Measurements from ENCODE around the gene RDH8.
"Not testable (repeated sequence)": the region's sequence is repeated elsewhere in the genome, so short reads cannot be mapped to it uniquely, and the experiment has no call there.

Gene RDH8

DNA sequence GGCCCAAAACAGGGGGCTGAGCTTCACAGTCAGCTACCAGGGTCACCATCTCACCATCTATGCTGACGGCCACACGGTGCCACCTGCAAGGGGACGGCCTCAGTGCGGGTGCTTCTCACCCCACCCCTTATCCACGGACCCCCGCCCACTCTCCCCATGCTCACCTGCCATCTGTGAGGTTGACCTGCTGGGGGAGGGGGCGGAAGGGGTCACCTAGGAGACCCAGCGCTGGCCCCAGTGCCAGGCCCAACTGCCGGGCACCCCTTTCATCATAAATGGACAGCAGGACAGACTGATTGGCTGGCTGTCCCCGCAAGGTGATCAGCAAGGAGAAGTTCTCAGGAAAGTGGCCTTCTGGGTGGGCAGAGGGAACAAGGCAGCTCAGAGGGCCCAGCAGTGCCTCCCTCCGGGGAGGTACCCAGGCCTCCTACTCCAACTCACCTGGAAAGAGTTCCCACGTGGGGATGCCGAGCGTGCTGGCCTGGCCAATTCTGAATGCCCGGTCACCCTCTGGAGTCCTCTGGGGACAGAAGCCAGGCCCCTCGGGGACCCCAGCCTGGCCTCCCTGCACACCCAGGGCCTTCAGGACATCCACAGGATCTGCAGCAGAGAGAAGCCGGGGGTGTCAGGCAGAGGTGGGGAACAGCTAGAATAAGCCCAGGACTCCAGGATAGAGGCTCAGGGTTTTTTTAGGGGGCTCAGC, 7.5 kb upstream of the RDH8 start:
- in situ Hi-C loops (cut with HindIII; ENCODE audit: low sequenced_read_pairs): no loop called here

DNA sequence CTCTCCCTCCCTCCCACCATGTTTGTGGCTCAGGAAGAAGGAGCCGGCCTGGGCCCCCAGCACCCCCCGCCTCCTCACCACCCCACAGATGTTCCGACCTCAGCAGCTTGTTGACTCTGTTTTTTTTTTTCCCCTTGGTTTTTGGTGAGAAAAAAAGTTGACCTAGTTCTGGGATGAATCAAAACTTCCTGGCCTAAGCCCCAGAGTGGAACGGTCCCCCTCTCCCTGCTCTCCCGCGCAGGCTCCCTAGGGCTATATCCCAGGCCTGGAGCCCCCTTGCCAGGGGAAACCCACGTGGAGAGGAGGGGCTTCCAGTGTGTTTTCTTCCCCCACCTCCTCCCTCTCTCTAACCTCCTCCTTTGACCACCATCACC, 7.0 kb upstream of the RDH8 start:
- in situ Hi-C loops (cut with HindIII; ENCODE audit: low sequenced_read_pairs): no loop called here

DNA sequence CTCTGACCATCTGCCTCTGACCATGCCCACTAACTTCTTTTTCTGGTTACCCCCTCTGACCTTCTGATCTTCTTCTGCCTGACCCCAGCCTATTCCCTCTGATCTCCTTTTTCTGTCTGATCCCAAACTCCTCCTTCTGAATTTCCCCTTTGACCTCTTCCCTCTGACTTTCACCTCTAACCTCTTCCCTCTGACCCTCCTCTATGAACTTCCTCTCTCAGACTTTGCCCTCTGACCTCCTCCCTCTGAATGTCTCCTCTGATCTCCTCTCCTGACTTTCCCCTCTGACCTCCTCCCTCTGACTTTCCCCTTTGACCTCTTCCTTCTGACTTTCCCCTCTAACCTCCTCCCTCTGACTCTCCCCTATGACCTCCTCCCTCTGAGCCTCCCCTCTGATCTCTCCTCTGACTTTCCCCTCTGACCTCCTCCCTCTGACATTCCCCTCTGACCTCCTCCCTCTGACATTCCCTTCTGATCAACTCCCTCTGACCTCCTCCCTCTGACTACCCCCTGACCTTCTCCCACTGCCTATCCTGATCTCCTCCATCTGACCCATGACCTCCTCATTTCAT, 6.4 kb upstream of the RDH8 start:
- in situ Hi-C loops (cut with HindIII; ENCODE audit: low sequenced_read_pairs): no loop called here

DNA sequence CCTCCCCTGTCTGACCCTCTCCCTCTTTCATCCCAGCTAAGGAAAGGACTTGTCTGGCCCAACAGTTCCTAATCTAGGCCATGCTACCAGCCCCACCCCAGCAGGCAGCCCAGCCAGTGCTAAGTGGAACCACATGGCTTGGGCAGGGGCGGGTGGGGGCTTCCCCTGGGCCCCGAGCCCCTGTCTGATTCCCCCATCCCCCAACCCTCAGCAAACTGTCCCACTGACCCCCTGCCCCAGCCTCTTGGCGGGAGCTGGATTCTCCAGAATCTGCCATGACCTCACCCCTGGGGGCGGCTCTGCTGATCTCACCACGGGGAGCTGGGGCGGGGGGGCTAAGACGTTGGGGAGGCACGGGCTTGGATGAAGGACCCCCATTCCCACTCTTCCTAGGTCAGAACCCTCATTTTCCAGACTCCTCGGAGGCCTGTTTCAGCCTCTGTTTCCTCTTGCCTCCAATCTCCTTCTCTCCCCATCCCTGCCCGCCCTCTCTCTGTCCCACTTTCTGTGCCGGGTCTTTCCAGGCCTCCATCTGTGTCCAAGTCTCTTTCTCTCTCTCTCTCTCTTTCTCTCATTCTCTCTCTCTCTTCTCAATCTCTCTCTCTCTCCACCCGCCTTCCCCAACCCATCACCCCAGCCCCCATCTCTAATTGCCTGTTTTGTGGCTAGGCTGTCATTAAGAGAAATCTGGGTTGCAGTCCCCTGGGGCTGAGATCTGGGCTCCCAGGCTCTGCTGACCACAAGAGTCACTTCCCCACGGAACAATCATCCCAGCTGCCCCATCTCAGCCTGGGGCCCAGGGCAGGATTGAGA, 5.7 kb upstream of the RDH8 start:
- in situ Hi-C loops (cut with HindIII; ENCODE audit: low sequenced_read_pairs): no loop called here

DNA sequence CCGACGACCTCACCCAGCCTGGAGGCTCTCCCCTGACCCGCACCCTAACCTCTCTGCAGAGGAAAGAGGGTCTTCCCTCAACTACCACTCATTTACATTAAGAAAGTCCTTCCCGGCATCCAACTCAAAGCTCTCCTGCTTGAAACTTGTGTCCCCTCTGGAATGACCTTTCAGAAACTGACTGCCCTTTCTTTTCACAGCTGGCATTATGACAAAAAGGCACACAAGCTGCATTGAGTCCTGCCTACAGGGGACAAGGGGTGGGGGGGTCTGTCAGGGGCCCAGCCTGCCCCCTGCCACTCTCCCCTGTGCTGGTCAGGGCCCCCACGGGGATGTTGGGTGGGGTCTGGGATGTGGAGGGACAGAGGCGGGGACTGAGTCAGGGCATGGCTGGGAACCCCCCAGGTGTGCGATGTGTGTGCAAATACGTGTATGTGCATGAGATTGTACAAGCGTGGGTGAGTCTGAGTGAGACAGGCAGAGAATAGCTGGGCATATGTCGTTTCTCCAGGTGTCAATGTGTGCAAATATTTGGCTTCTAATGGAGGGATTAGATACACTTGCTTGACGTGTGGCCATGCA, 5.0 kb upstream of the RDH8 start:
- in situ Hi-C loops (cut with HindIII; ENCODE audit: low sequenced_read_pairs): no loop called here

DNA sequence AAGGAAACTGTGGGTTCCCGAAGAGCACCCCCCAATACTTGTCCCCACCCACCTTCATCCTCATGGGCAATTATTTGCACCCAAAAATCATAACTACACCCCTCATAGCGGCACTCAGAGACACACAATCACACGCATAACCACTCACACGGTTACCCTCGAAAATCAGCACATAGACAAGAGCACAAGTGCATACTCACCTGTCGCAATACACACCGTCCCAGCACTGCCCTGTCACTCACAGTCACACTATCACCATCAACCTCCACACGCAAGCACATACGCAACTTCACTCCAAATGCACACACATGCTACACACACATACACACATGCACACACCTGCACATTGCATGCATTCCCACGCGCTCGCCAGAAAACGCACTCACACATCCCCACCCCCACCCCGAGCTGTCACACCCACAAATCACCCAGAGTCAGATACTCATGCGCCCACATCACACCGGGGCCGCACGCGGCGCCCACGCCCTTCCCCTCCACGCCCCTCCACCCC, 3.5 kb upstream of the RDH8 start:
- in situ Hi-C loops (cut with HindIII; ENCODE audit: low sequenced_read_pairs): no loop called here

DNA sequence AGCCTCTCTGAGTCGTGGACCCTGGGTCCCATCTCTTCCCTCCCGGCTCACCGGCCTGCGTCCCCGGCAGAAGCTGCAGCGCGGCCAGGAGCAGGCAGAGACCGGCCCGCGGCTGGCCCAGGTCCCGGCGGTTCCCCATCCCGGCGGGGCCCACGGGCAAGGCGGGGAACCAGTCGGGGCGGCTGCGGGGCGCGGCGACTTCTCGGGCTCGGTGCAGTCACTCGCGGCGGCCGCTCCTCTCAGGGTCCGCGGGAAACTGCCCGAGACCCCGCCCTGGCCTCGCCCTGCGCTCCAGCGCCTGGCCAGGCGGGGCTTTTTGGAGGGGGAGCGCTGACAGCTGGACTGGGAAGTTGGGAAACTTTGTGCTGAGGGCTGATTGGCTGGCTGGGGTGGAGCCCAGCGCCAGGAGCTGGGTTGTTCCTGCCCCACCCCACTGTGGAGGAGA, 3.0 kb upstream of the RDH8 start, which contains the start of gene COL5A3:
Gene COL5A3, minus strand, starts transcription at position 258 of the 445 bp plus-strand sequence. Its CDS starts 119 bp downstream, at position 139.
- in situ Hi-C loops (cut with HindIII; ENCODE audit: low sequenced_read_pairs): no loop called here

DNA sequence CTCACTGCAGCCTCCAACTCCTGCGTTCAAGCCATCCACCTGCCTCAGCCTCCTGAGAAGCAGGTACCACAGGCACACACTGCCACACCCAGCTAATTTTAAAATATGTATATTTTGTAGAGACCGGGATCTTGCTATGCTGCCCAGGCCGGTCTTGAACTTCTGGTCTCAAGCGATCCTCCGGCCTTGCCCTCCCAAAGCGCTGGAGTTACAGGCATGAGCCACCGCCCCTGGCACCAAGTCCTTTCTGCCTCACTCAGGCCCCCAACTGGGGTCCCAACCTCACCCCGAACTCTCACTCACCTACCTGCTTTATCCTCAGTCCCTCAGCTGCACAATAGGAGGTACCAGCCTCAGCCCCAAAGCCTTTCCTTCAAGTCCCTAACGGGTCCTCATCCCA, 2.3 kb upstream of the RDH8 start:
- in situ Hi-C loops (cut with HindIII; ENCODE audit: low sequenced_read_pairs): no loop called here

DNA sequence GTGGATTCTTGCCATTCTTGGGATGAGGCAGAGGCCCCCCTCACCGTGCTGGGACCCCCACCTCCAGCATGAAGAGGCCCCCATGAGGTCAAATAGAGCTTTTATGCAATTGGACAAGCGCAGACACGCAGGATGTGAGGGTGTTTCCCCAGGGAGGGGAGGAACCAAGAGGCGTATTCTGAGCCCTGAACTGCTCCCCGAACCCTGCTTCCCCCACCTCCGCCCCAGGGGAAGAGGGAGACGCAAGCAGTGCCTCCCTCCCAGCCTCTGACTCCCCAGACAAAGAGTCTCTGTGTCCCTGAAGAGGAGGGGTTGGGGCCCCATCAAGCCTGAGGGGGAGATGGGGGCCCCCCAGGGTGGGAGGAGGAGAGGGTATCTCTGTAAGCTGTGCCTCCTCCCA, 1.3 kb upstream of the RDH8 start:
- in situ Hi-C loops (cut with HindIII; ENCODE audit: low sequenced_read_pairs): no loop called here

DNA sequence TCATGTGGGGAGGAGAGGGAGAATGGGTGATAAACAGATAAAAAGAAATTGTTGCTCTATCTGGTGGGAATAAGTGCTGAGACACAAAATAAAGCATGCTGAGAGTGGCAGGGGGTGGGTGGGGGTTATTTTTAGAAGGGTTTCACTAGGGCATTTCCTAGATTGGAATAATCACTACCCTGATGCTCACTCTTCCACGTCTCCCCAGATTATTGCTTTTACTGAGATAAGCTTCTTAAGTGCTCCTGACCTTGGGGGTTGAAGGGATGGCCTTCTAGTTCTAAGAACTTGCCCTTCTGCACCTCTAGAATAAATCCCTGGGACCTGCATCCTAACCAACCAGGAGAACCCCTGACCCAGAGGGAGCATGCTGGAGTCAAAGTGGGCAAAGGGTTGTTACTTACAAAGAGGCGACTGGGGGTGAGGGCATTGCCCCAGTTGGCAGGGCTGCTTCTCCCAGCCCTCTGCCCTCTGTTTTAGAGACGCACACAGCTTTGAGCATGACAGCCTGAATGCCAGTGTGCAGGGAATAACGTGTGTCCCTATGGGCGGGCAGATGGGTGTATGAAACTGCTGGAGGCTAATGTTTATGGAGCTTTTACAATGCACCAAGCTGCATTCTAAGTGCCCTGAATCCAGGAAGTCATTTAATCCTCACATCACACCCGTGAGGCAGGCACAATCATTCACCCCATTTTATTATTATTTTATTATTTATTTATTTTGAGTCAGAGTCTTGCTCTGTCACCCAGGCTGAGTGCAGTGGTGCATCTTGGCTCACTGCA, 743 bp downstream of the RDH8 start:
- in situ Hi-C loops (cut with HindIII; ENCODE audit: low sequenced_read_pairs): no loop called here

DNA sequence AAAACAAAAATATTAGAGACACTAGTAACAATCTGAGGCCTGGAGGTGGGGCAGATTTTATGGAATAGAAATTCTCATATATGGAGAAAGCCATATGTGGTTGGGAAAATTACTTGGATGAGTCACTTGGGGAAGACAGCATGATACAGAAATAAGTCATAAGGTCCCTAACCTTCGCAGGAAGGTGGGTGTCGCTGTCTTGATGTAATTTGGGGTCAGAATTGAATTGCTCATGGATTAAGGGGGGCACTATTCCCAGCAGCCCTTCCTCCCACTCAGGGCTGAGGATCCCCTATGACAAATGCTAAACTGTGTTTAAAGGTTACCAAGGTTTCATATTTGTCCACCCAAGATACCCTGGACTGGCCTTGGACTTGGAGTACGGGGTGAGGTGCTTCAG, 5.0 kb downstream of the RDH8 start:
- in situ Hi-C loops (cut with HindIII; ENCODE audit: low sequenced_read_pairs): no loop called here

DNA sequence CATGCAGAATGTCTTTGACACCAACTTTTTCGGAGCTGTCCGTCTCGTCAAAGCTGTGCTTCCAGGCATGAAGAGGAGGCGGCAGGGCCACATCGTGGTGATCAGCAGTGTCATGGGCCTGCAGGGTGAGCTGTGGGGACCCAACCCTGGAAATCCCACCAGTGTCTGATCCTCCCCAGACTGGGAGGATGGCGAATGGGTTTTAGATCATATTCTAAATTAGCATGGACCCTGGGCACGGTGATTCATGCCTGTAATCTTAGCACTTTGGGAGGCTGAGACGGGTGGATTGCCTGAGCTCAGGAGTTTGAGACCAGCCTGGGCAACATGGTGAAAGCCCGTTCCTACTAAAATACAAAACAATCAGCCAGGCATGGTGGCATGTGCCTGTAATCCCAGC, 5.5 kb downstream of the RDH8 start:
- in situ Hi-C loops (cut with HindIII; ENCODE audit: low sequenced_read_pairs): no loop called here

DNA sequence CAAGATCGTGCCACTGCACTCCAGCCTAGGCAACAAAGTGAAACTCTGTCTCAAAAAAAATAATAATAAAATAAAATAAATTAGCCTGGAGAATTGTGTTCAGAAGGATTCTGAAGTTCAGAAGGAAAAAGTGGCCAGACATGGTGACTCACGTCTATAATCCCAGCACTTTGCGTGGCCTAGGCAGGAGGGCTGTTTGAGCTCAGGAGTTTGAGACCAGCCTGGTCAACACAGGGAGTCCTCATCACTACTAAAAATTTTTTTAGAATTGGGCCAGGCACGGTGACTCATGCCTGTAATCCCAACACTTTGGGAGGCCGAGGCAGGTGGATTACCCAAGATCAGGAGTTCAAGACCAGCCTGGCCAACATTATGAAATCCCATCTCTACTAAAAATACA, 6.0 kb downstream of the RDH8 start:
- in situ Hi-C loops (cut with HindIII; ENCODE audit: low sequenced_read_pairs): no loop called here

DNA sequence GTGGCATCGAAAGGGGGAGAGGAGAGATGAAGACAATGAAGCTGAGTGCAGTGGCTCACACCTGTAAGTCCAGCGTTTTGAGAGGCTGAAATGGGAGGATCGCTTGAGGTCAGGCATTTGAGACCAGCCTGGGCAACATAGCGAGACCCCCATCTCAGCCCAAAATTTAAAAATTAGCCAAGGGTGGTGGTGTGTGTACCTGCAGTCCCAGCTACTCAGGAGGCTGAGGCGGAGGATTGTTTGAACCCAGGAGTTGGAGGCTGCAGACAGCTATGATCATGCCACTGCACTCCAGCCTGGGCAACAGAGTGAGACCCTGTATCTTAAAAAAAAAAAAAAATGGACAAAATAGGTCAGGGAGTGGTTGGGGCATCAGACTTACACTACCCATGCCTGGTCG, 7.6 kb downstream of the RDH8 start:
- in situ Hi-C loops (cut with HindIII; ENCODE audit: low sequenced_read_pairs): no loop called here

DNA sequence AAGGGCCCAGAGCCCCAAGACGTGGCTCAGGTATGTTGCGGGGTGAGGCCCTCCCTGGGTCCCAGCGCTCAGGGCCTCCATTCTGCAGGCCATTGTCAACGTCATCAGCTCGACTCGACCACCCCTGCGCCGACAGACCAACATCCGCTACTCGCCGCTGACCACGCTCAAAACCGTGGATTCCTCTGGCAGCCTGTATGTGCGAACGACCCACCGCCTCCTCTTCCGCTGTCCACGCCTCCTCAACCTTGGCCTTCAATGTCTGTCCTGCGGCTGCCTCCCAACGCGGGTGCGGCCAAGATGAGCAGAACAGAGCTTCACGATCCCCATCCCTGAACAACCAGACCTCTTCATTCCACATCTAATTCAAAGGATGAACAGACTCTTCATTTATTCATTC, 8.2 kb downstream of the RDH8 start:
- in situ Hi-C loops (cut with HindIII; ENCODE audit: low sequenced_read_pairs): no loop called here

DNA sequence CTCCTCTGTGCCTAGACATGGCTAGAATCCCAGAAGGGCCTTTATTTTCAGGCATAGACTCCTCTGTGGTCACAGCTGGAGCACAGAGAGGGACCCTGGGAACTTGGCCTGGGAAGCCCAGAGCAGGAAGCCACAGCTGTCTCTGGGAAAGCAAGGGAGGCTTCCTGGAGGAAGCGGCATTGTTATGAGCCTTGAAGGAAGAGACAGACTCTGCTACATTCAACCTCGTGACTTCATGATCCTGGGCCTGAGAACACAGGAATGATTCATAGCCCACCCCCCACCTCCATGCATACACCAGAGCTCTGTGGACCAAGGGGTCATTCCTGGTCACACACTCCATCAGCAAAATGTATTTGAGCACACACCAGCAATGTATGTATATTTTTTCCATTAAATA, 8.6 kb downstream of the RDH8 start:
- in situ Hi-C loops (cut with HindIII; ENCODE audit: low sequenced_read_pairs): no loop called here

DNA sequence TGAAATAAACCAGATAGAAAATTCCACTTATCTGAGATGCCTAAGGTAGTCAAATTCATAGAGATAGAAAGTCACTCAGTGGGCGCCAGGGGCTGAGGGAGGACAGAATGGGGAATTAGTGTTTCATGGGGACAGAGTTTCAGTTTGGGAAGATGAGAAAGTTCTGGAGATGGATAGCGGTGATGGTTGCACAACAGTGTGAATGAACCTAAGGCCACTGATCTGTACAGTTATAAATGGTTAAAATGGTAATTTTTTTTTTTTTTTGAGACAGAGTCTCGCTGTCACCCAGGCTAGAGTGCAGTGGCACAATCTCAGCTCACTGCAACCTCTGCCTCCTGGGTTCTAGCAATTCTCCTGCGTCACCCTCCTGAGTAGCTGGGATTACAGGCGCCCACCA, 9.8 kb downstream of the RDH8 start:
- in situ Hi-C loops (cut with HindIII; ENCODE audit: low sequenced_read_pairs): not testable (repeated sequence)

DNA sequence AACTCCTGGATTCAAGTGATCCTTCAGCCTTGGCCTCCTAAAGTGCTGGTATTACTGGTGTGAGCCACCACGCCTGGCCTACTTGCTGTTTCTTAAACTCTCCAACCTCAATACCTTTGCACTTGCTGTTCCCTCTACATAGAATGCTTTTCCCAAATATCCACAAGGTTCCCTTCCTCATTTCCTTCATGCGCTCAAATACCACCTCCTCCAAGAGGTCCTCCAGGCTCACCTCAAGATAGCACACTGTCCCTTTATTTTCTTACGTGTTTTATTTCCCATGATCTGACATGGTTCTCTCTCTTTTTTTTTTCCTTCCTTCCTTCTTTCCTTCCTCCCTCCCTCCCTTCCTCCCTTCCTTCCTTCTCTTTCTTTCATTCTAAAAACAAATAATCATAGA, 13.5 kb downstream of the RDH8 start:
- in situ Hi-C loops (cut with HindIII; ENCODE audit: low sequenced_read_pairs): no loop called here

DNA sequence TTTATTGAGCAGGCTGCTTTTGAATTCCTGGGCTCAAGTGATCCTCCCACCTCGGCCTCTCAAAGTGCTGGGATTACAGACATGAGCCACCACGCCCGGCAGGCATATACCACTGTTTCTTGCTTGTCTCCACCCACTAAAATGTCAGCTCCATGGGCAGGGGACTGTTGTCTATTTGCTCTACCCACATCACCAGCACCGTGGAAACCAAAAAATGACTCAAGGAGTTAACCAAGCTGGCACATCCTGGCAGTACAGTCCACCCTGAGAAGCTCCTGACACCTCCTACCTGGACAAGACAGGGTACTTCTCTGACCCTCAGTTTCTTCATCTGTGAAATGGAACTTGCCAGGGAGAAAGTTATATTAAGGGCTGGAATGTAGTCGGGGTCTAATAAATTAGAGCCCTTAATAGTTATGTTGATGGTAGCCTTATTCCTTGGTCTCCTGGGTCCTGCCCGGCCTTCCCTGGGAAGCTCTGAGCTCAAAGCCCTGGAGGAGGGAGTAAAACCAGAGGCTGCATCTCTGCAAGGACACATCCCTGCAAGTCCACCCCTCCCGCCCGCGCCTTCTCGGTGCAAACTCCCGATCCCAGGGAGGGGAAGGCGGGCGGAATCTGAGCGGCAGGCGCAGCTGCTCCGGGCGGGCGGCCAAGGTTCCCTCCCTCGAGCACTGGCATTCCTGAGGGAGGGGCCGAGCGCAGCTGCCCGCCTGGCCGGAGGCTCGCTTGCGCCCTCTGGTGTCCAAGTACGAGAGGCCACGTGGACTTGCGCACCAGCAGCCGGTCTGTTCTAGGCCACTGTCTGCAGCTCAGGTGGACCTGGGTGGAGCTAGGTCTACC, 14.1 kb downstream of the RDH8 start:
- in situ Hi-C loops (cut with HindIII; ENCODE audit: low sequenced_read_pairs): no loop called here

DNA sequence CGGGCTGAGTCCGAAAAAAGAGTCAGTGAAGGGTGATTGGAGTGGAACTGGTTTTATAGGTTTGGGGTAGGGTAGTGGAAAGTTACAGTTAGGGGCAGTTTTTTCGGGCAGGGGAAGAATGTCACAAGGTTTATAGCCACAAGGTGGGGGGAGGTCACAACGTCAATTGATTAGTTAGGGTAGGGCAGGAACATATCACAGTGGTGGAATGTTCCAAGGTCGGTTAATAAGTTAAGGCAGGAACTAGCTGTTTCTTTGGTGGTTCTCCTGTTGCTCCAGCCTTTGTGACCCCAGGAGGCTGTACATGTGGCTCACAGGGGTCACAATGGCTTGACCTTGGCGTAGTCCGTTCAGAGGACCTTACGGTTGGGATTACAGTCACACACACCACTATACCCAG, 20.3 kb downstream of the RDH8 start:
- in situ Hi-C loops (cut with HindIII; ENCODE audit: low sequenced_read_pairs): no loop called here

Measured in DLD1 (cell line).